HG03558 (cell line): ENCODE results near the gene BCL11A.
"Not testable (repeated sequence)": the region's sequence is repeated elsewhere in the genome, so short reads cannot be mapped to it uniquely, and the experiment has no call there.

ENCODE experiments used
- ATAC-seq: cut with Tn5 transposase; IDR thresholded peaks from one replicate; pipeline ENCODE4 v1.9.1; 2021; ENCODE audit warnings: moderate number of reproducible peaks; ENCODE audit not compliant: unreplicated experiment; ENCODE audit errors: extremely low read depth

The BCL11A gene

GRCh38 chr2:60446413-60447267 lies 106.8 kb downstream of the BCL11A start:
- ATAC-seq: peak; percentile 87

DNA sequence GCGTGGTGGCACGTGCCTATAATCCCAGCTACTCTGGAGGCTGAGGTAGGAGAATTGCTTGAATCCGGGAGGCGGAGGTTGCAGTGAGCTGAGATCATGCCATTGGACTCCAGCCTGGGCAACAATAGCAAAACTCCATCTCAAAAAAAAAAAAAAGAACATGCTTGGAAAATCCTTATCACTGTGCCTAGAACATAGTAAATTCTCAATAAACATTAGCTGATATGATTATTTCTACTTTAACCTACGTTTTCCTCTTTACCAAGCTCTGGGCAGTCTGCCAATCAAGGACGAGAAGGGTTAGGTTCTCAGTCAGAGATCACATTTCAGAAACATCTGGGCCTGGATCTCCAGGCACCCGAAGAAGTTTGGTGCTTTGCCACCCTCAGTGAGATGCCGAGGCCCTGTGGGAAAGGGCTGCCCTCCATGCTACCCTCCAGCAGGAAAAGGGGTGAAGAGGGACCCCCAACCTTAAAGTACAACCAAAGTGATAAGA lies 107.7 kb downstream of the BCL11A start:
- ATAC-seq: no peak

DNA sequence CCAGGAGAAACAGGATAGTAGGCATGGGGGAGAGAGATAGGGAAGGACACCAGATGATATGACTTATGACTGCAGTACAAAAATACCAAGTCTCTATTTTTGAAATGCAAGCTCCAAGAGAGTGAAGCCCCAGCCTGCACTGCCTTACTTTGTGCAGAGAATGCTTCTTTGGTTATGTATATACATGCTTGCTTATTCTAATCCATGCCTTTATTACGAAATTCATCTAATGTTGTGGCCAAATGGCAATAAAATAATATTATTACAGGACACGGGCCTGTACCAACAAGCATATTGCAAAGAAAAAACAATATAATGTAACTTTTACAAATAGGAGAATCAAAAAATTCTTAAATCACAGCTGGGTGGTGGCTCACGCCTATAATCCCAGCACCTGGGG lies 110.8 kb downstream of the BCL11A start:
- no peak for ATAC-seq

- ATAC-seq: no peak
Observed at GRCh38 chr2:60441800-60442199, 111.7 kb downstream of the BCL11A start.

DNA sequence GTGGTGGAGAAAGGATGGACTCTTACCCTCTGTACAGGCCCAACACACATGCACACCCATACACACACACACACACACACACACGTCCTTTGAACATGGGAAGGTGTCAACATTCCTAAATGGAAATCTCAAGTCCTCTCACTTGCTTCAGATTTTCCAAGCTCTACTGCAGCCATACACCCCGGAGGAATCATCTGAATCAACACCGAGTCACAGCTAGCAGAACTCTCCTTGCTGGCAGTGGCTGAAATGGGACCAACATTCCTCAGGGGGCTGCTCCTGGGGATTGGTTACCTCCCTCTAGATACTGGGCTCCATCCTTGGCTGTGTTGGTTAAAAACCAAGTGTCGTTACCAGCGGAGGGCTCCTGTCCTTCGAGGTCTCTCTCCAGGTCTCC lies 112.7 kb downstream of the BCL11A start:
- ATAC-seq: no peak

DNA sequence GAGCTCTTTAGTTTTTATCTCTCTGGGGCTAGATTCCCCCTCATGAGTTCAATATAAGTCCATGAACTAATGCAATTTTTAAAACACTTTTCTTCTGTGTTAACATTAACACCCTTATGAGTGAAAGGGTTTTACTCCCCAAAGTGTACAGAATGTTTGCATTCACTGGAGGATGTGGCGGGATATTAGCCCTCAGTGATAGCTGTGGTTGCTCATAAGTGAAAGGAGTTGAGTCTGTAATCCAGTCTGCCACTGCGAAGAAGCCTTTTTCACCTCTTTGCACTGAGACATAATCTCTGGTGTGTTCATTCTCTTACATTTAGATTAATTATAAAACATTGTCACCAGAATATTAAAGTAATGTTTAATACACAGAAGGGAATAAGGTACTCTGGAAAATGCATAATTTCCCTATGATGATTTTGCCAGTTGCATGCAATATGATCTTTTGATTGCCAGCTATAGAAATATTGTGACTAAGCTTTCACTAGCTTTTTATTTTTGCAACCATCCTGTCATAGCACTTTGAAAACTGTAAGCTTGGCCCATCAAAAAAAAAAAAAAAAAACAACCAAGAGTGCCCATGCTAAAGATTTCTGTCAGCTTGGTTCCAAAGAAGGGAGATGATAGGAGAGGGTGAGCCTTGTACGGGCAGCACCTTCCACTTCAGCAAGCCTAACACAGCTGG lies 113.2 kb downstream of the BCL11A start:
- ATAC-seq: no peak

- peak; percentile 99 for ATAC-seq
Observed at GRCh38 chr2:60439219-60439974, 114.1 kb downstream of the BCL11A start.

- ATAC-seq: no peak
Observed at GRCh38 chr2:60438653-60439052, 114.8 kb downstream of the BCL11A start.

- no peak for ATAC-seq
Observed at GRCh38 chr2:60438131-60438530, 115.3 kb downstream of the BCL11A start.

DNA sequence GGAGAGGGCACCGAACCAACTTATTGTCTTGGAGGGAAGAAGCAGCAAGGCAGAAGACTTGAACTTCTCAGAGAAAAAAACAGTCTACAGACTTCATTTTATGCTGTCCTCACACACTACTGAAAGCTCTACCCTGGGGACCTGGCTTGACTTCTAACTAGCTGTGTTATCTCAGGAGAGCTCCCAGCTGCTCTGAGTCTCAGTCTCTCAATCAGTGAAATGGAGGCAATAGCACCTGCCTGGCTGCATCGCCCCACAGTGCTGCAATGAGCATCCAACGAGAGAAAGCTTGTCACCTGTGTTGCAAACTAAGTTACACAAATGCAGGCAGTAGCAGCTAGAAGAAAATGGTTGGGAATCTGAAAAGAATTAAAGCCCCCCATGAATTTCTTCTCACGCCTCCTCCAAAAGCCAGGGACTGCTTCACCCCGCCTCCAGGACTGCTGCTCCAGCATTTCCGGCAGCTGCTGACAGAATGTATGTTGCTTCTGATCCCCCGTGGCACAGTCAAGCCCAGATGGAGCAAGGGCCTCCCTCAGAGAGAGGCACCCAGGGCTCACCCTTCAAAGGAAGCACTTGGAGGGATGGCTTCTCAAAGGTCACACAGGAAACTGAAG lies 116.3 kb downstream of the BCL11A start:
- no peak for ATAC-seq

DNA sequence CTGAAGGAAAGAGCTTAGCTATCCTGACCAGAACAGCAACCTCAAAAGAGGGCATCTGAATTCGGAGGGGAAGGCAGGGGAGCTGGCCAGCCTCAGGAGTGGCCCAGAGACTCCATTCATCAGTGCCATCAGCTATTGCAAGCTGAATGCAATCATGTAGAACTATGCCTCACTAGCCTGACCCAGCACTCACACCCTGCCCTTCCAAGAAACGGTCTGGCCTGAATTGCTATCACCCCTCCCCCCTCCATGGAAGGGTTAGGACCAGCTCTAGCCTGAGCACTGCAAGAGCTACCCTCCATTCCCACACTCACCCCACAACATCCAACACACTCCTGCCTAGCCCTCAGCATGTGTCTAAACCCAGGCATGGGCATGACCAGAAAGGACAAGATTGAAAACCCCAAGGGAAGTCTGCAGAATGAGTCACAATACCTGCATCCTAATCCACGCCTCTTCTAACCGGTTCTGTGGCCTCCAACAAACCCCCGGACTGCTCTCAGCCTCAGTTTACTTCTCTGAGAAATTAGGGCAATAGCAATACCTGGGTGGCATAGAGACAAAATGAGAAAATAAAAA lies 120.3 kb downstream of the BCL11A start:
- ATAC-seq: no peak

DNA sequence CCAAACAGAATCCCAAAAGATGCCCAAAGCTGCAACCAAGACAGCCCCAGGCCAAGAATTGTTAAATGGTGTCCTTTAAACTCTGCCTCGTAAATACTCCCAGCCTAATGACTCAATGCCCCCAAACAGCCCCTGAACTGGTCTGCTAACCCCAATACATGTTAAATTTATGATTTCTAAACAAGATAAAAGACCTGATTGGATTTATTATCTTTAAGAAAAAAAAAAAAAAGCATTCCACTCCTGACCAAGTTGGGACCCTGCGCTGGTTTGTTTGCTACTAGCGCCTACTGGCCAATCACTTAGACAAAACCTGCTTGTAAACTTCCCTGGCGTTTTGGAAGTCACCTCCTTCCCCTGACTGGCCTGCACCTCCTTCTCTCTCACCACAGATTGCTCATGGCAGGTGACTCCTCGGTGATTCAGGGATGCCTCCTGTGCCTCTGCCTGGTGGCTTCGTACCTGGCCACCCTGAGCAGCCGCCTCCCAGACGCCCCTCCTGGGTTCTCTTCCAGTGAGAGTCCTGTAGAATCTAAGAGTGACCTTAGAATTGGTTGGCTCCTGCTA lies 121.3 kb downstream of the BCL11A start:
- ATAC-seq: no peak

DNA sequence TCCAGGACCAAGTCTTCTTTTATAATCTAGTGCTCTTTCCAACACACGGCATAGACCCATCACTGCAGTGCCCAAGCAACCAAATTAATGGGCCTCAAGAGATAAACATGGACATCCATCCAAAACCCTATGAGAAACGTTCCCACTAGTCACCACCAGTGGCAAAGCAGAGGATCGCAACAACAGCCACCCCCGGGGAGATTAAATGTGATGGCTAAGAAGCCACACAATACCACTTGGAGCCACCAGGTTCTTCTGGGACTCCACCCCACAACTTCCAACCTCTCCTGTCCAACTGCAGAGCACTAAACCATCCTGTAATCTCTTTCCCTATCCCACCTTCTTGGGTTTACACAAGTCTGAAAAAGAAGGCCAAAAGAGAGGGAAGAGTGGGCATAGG lies 123.8 kb downstream of the BCL11A start:
- ATAC-seq: no peak

GRCh38 chr2:60426880-60427279 lies 126.6 kb downstream of the BCL11A start:
- no peak for ATAC-seq

DNA sequence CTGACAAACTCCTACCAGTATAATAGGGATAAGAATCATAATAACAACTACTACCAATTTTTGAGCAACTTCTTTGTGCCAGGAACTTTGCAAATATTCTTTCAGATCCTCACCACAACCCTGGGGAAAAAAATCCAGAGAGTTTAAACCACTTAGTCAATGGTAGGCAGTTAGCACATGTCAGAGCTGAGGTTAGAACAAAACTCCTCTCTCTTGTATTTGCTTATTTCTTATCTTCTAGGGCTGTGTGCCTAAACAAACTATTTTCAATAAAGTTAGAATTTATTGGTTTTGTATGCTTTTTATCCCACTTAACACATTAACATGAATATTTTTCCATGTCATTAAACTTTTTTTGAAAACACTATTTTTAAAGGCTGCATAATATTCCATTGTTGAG lies 127.1 kb downstream of the BCL11A start:
- no peak for ATAC-seq

GRCh38 chr2:60424233-60424632 lies 129.2 kb downstream of the BCL11A start:
- no peak for ATAC-seq

DNA sequence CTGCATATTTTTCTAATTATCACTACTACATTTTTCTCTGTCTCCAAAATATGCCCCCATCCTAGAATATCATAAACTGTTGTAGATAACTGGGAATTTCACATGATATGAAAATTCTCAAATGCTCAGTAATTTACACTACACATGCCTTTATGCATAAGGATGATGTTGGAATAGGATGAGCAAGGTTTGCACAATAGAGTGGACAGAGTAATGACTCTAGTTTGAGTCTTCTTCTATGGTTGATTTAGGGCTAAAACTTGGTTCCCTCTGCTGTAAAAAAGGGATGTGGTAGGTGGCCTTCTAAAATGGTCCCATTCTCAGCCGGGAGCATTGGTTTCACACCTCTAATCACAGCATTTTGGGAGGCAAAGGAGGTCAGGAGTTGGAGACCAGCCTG lies 129.9 kb downstream of the BCL11A start:
- ATAC-seq: no peak

- ATAC-seq: no peak
Observed at GRCh38 chr2:60422826-60423483, 130.5 kb downstream of the BCL11A start.

DNA sequence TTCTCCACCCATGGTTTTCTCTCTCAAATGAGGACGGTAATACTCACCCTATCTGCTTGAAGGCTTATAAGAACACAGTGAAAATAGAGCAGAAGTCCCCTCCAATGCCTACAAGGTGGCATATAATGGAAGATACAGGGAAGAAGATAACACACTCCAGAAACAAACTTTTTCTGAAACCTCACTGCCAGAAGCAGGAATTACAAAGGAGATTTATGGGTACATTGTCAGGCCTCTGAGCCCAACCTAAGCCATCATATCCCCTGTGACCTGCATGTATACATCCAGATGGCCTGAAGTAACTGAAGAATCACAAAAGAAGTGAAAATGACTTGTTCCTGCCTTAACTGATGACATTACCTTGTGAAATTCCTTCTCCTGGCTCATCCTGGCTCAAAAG lies 136.2 kb downstream of the BCL11A start:
- ATAC-seq: not testable (repeated sequence)
